IPS-NIHi7 (cell line): ENCODE results near the gene RNF40.
"Not testable (repeated sequence)": the region's sequence is repeated elsewhere in the genome, so short reads cannot be mapped to it uniquely, and the experiment has no call there.

Experiments
- DNase-seq: peaks from one replicate; pipeline ENCODE4 v3.0.0; 2012; ENCODE audit warnings: mixed read lengths; ENCODE audit errors: extremely low spot score

The RNF40 gene

DNA sequence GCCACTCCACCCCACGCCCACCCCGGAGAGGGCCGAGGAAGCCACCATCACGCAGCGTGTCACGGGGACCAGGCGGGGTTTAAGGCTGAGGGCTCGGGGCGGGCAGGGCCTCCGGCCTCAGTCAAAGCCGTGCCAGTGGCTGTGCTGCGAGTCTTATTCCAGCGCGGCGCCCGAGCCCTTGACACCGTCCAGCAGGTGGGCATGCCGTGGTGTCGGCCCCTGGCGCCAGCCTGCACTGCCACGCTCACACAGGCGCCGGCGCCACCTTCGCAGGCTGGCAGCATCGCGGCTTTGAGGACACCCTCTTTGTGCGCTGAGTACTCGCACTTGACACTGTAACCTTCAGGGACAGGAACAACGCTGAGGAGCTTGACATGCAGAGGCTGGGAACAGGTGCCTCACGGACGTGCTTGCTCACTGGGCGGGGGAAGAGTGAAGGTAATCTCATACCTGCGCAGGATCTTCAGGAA lies 58.9 kb downstream of the RNF40 start:
- no peak for DNase-seq

- DNase-seq = not testable (repeated sequence)
These were observed 59.3 kb downstream of the RNF40 start for GRCh38 chr16:30821441-30821840.

- no peak for DNase-seq
These were observed 59.8 kb downstream of the RNF40 start for GRCh38 chr16:30821891-30822290.
